ENCODE measurements around the gene TMEM72. TPM values are rescaled to one million over a fixed set of nuclear protein-coding genes. Genes with fewer than 3 reads are reported as not detected.

The TMEM72 gene
- total RNA-seq, 1 experiment from 2014 or later: not detected

DNA sequence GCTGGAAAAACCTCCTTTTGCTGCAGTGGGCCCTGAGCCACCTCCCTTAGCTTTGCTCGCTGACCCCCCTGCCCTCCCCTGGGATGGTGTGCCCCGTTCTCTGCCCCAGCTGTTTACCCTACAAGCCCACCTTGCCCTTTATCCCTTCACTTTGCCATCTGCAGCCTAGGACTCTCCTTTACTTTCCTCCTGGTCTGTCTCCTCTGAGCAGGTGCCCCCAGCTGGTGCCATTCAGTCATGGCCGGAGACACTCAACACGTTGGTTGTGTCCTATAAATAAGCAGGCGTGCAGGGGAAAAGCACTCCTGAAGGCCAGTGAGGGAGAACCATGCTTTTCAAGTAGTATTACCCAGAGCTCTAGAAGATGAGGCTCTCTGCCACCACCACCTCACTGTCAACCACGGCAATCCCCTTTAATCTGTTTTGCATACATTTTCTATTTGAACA is 54.5 kb downstream of the TMEM72 start:
- peak overlapping the region; percentile 62 for H3K4me2 ChIP-seq (ENCODE audit: low read depth, low read length, poor library complexity, severe bottlenecking)
- H3K4me3 ChIP-seq (ENCODE audit: low read length): peak overlapping the region; percentile 2; the same call in 1 of the 2 replicates
- no peaks in the 10 kb centered on the region for H3K9me3 ChIP-seq (ENCODE audit: low read length)
- no peaks in the 10 kb centered on the region for H3K27me3 ChIP-seq (ENCODE audit: low read length)
- H2AFZ ChIP-seq (ENCODE audit: low read length): peak overlapping the region; percentile 57
- H3K36me3 ChIP-seq (ENCODE audit: insufficient read depth, low read length): no peaks in the 10 kb centered on the region
- no peaks in the 10 kb centered on the region for H3K79me2 ChIP-seq (ENCODE audit: low read length)
- DNase-seq: peak; percentile 47
- H4K20me1 ChIP-seq (ENCODE audit: insufficient read depth, low read depth, low read length): no peaks in the 10 kb centered on the region
- peaks cover 77% of the 10 kb centered on the region for H3K4me1 ChIP-seq (ENCODE audit: low read length)
- H3K27ac ChIP-seq (ENCODE audit: low read length): peak overlapping the region; percentile 76; the same call in 1 of the 2 replicates
- peak overlapping the region; percentile 35 for H3K9ac ChIP-seq (ENCODE audit: low read length)
- no peaks in the 10 kb centered on the region for H3K9me2 ChIP-seq (replicated peaks; ENCODE audit: insufficient read depth, low read length)

- peak overlapping the region; percentile 76; the same call in 1 of the 2 replicates for H3K27ac ChIP-seq (ENCODE audit: low read length)
- H3K27me3 ChIP-seq (ENCODE audit: low read length): no peaks in the 10 kb centered on the region
- peak overlapping the region; percentile 62 for H3K4me2 ChIP-seq (ENCODE audit: low read depth, low read length, poor library complexity, severe bottlenecking)
- no peaks in the 10 kb centered on the region for H3K79me2 ChIP-seq (ENCODE audit: low read length)
- H3K36me3 ChIP-seq (ENCODE audit: insufficient read depth, low read length): no peaks in the 10 kb centered on the region
- no peaks in the 10 kb centered on the region for H3K9me3 ChIP-seq (ENCODE audit: low read length)
- H3K4me3 ChIP-seq (ENCODE audit: low read length): no peak overlapping the region
- H4K20me1 ChIP-seq (ENCODE audit: insufficient read depth, low read depth, low read length): no peaks in the 10 kb centered on the region
- H2AFZ ChIP-seq (ENCODE audit: low read length): peak overlapping the region; percentile 57
- no peaks in the 10 kb centered on the region for H3K9me2 ChIP-seq (replicated peaks; ENCODE audit: insufficient read depth, low read length)
- H3K9ac ChIP-seq (ENCODE audit: low read length): no peak overlapping the region
- peak; percentile 58 for DNase-seq
- peaks cover 71% of the 10 kb centered on the region for H3K4me1 ChIP-seq (ENCODE audit: low read length)
Observed at GRCh38 chr10:44966129-44966815, 55.1 kb downstream of the TMEM72 start.

- H3K27ac ChIP-seq (ENCODE audit: low read length): no peak overlapping the region
- H3K4me3 ChIP-seq (ENCODE audit: low read length): no peak overlapping the region
- peak overlapping the region; percentile 57; the same call in 1 of the 2 replicates for H2AFZ ChIP-seq (ENCODE audit: low read length)
- peaks cover 65% of the 10 kb centered on the region for H3K4me1 ChIP-seq (ENCODE audit: low read length)
- no peaks in the 10 kb centered on the region for H3K36me3 ChIP-seq (ENCODE audit: insufficient read depth, low read length)
- no peak for DNase-seq
- no peaks in the 10 kb centered on the region for H3K9me3 ChIP-seq (ENCODE audit: low read length)
- H3K79me2 ChIP-seq (ENCODE audit: low read length): no peaks in the 10 kb centered on the region
- no peak overlapping the region for H3K9ac ChIP-seq (ENCODE audit: low read length)
- no peak overlapping the region for H3K4me2 ChIP-seq (ENCODE audit: low read depth, low read length, poor library complexity, severe bottlenecking)
- H3K9me2 ChIP-seq (replicated peaks; ENCODE audit: insufficient read depth, low read length): no peaks in the 10 kb centered on the region
- H3K27me3 ChIP-seq (ENCODE audit: low read length): no peaks in the 10 kb centered on the region
- no peaks in the 10 kb centered on the region for H4K20me1 ChIP-seq (ENCODE audit: insufficient read depth, low read depth, low read length)
Observed at GRCh38 chr10:44966816-44967509, 55.8 kb downstream of the TMEM72 start.

DNA sequence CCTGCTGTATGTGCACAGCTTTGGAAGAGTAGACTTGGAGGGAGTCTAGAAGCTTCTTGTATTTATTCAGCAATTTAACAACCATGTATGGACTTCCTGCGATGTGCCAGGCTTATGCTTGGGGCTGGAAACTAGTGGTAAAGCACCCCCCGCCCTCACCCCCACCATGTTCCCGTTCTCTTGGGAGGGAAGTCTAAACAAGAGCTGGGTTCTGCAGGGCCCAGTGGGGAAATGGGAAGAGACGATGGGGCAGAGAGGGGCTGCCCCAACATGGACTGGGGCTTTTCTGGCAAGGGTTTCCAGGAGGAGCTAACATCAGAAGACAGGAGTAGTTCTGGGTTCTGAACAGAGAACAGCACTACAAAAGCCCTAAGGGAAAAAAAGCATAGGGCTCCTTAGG is 56.5 kb downstream of the TMEM72 start:
- Histone ChIP-seq H3K9me3 (ENCODE audit: low read length) (no peaks in the 10 kb centered on the region), H3K9ac (ENCODE audit: low read length) (peak overlapping the region; percentile 23), H3K4me1 (ENCODE audit: low read length) (peaks cover 59% of the 10 kb centered on the region), H3K27me3 (ENCODE audit: low read length) (no peaks in the 10 kb centered on the region), H3K9me2 (replicated peaks; ENCODE audit: insufficient read depth, low read length) (no peaks in the 10 kb centered on the region), H4K20me1 (ENCODE audit: insufficient read depth, low read depth, low read length) (no peaks in the 10 kb centered on the region), H3K4me3 (ENCODE audit: low read length) (no peak overlapping the region), H3K4me2 (ENCODE audit: low read depth, low read length, poor library complexity, severe bottlenecking) (peak overlapping the region; percentile 14), H3K36me3 (ENCODE audit: insufficient read depth, low read length) (no peaks in the 10 kb centered on the region), H2AFZ (ENCODE audit: low read length) (peak overlapping the region; percentile 52; the same call in 1 of the 2 replicates), H3K27ac (ENCODE audit: low read length) (no peak overlapping the region), H3K79me2 (ENCODE audit: low read length) (no peaks in the 10 kb centered on the region)
- no peak for DNase-seq

DNA sequence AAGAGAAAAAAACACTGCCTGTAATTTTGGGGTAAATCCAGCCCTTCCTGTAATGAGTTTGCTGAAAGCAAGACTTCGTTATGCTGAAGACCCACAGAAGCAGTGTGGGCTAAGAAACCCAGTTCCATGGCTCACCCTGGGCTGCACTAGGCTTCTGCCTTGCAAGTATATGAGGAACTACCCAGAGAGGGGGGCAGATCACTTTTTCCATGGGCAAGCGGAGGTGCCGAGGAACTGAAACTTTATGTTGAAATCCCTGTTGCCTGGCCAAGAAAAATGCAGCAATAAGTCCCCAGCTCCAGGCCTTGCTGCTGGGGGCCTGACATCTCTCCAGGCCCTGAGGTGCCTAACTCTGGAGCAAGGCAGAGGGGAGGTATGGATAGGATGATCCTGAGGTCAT is 57.0 kb downstream of the TMEM72 start:
- Histone ChIP-seq H3K27me3 (ENCODE audit: low read length) (no peaks in the 10 kb centered on the region), H4K20me1 (ENCODE audit: insufficient read depth, low read depth, low read length) (no peaks in the 10 kb centered on the region), H3K9me3 (ENCODE audit: low read length) (no peaks in the 10 kb centered on the region), H3K4me2 (ENCODE audit: low read depth, low read length, poor library complexity, severe bottlenecking) (peak overlapping the region; percentile 14), H3K27ac (ENCODE audit: low read length) (no peak overlapping the region), H3K4me1 (ENCODE audit: low read length) (peaks cover 59% of the 10 kb centered on the region), H3K36me3 (ENCODE audit: insufficient read depth, low read length) (no peaks in the 10 kb centered on the region), H3K4me3 (ENCODE audit: low read length) (no peak overlapping the region), H3K9me2 (replicated peaks; ENCODE audit: insufficient read depth, low read length) (no peaks in the 10 kb centered on the region), H2AFZ (ENCODE audit: low read length) (peak overlapping the region; percentile 52; the same call in 1 of the 2 replicates), H3K9ac (ENCODE audit: low read length) (peak overlapping the region; percentile 23), H3K79me2 (ENCODE audit: low read length) (no peaks in the 10 kb centered on the region)
- peak; percentile 79 for DNase-seq

- Histone ChIP-seq H3K4me2 (ENCODE audit: low read depth, low read length, poor library complexity, severe bottlenecking) (peak overlapping the region; percentile 14), H3K4me3 (ENCODE audit: low read length) (no peak overlapping the region), H3K27me3 (ENCODE audit: low read length) (no peaks in the 10 kb centered on the region), H3K9ac (ENCODE audit: low read length) (peak overlapping the region; percentile 23; the same call in 1 of the 2 replicates), H4K20me1 (ENCODE audit: insufficient read depth, low read depth, low read length) (no peaks in the 10 kb centered on the region), H3K27ac (ENCODE audit: low read length) (no peak overlapping the region), H3K9me2 (replicated peaks; ENCODE audit: insufficient read depth, low read length) (no peaks in the 10 kb centered on the region), H3K36me3 (ENCODE audit: insufficient read depth, low read length) (no peaks in the 10 kb centered on the region), H2AFZ (ENCODE audit: low read length) (no peak overlapping the region), H3K9me3 (ENCODE audit: low read length) (no peaks in the 10 kb centered on the region), H3K79me2 (ENCODE audit: low read length) (no peaks in the 10 kb centered on the region), H3K4me1 (ENCODE audit: low read length) (peaks cover 59% of the 10 kb centered on the region)
- DNase-seq: no peak
Observed at GRCh38 chr10:44968500-44969400, 57.6 kb downstream of the TMEM72 start.

GRCh38 chr10:44969854-44970253 is 58.7 kb downstream of the TMEM72 start:
- no peaks in the 10 kb centered on the region for H4K20me1 ChIP-seq (ENCODE audit: insufficient read depth, low read depth, low read length)
- no peak for DNase-seq
- H3K27ac ChIP-seq (ENCODE audit: low read length): no peak overlapping the region
- no peak overlapping the region for H3K9ac ChIP-seq (ENCODE audit: low read length)
- no peak overlapping the region for H3K4me3 ChIP-seq (ENCODE audit: low read length)
- no peaks in the 10 kb centered on the region for H3K27me3 ChIP-seq (ENCODE audit: low read length)
- H2AFZ ChIP-seq (ENCODE audit: low read length): no peak overlapping the region
- H3K4me1 ChIP-seq (ENCODE audit: low read length): peaks cover 58% of the 10 kb centered on the region
- no peaks in the 10 kb centered on the region for H3K79me2 ChIP-seq (ENCODE audit: low read length)
- H3K9me3 ChIP-seq (ENCODE audit: low read length): no peaks in the 10 kb centered on the region
- H3K36me3 ChIP-seq (ENCODE audit: insufficient read depth, low read length): no peaks in the 10 kb centered on the region
- H3K9me2 ChIP-seq (replicated peaks; ENCODE audit: insufficient read depth, low read length): no peaks in the 10 kb centered on the region
- no peak overlapping the region for H3K4me2 ChIP-seq (ENCODE audit: low read depth, low read length, poor library complexity, severe bottlenecking)

Measured in Karpas-422 (cell line).